PC-9 (cell line): ENCODE results near the gene KAT6B. TPM values are rescaled to one million over a fixed set of nuclear protein-coding genes. Genes with fewer than 3 reads are reported as not detected.
A peak's percentile ranks its signal among the peaks of the same experiment; 100 is the strongest.

Source experiments
- BruUV-seq: library from RNA; stranded (reverse); fragments of 400-500 nt; replicated peaks from 2 replicates; lab custom pipeline; 2021; lab: Mats Ljungman, UMichigan
- CTCF ChIA-PET: fragments of 300-600 bp; sonication (Branson Sonifier 250); formaldehyde crosslinking; loops from one replicate; lab custom pipeline; 2022; ENCODE audit warnings: antibody characterized with exemption; lab: Charles Lee
- POLR2A ChIA-PET: fragments of 300-600 bp; sonication (Branson Sonifier 250); formaldehyde crosslinking; loops from one replicate; lab custom pipeline; 2022; ENCODE audit warnings: antibody characterized with exemption; ENCODE audit not compliant: unreplicated experiment; lab: Charles Lee
- DNase-seq, 2 experiments: peaks; one replicate each; pipeline versions ENCODE4 v3.0.0 to v3.0.0-alpha.2; 2015 to 2022; ENCODE audit warnings: mixed read lengths in 1 of 2
- H2AFZ ChIP-seq: fragments of 200-600 bp; sonication (generic); 2 replicates; pipeline ENCODE4 v1.8.1; 2017; ENCODE audit warnings: antibody characterized with exemption
- H3F3A ChIP-seq: fragments of 200-600 bp; sonication (generic); 2 replicates; pipeline ENCODE4 v1.8.1; 2017; ENCODE audit warnings: antibody characterized with exemption, mild to moderate bottlenecking, low read depth; ENCODE audit not compliant: insufficient read depth
- H3K27ac ChIP-seq: fragments of 200-600 bp; sonication (generic); 2 replicates; pipeline ENCODE4 v1.6.1; 2016; ENCODE audit warnings: mixed run types
- H3K27me3 ChIP-seq: fragments of 200-600 bp; sonication (generic); 2 replicates; pipeline ENCODE4 v1.6.1; 2016; ENCODE audit warnings: low read depth, mixed run types; ENCODE audit not compliant: insufficient read depth
- H3K36me3 ChIP-seq: fragments of 200-600 bp; sonication (generic); 2 replicates; pipeline ENCODE4 v1.6.1; 2016; ENCODE audit warnings: low read depth, mixed run types
- H3K4me1 ChIP-seq: fragments of 200-600 bp; sonication (generic); replicated peaks from 2 replicates; pipeline ENCODE4 v1.6.1; 2016; ENCODE audit warnings: mixed run types; ENCODE audit not compliant: insufficient read depth
- H3K4me2 ChIP-seq: fragments of 200-600 bp; sonication (generic); 2 replicates; pipeline ENCODE4 v1.6.1; 2017; ENCODE audit warnings: mixed run types
- H3K4me3 ChIP-seq: fragments of 200-600 bp; sonication (generic); 2 replicates; pipeline ENCODE4 v1.6.1; 2016; ENCODE audit warnings: mixed run types
- H3K79me2 ChIP-seq: fragments of 200-600 bp; sonication (generic); 2 replicates; pipeline ENCODE4 v1.6.1; 2017; ENCODE audit warnings: low read depth, mixed run types
- H3K9me2 ChIP-seq: fragments of 200-600 bp; sonication (generic); 2 replicates; pipeline ENCODE4 v1.8.1; 2017; ENCODE audit warnings: mild to moderate bottlenecking; ENCODE audit not compliant: insufficient read depth
- H3K9me3 ChIP-seq: fragments of 200-600 bp; sonication (generic); 2 replicates; pipeline ENCODE4 v1.8.1; 2016; ENCODE audit warnings: low read depth; ENCODE audit not compliant: insufficient read depth
- H4K20me1 ChIP-seq: fragments of 200-600 bp; sonication (generic); 2 replicates; pipeline ENCODE4 v1.8.1; 2017; ENCODE audit not compliant: insufficient read depth
- CTCF ChIP-seq: fragments of 200-600 bp; sonication (generic); conservative IDR thresholded peaks from 2 replicates; pipeline ENCODE4 v1.6.1; 2017; ENCODE audit warnings: mixed run types, antibody characterized with exemption, mild to moderate bottlenecking, moderate library complexity
- EZH2 ChIP-seq: fragments of 200-600 bp; sonication (generic); IDR thresholded peaks from 2 replicates; pipeline ENCODE4 v1.8.0; 2017; ENCODE audit warnings: antibody characterized with exemption, low read depth
- intact Hi-C: fragments of 100-400 bp; cut with micrococcal nuclease; formaldehyde crosslinking; loops from one replicate; pipeline ENCODE4 v1.10.0; 2022; ENCODE audit not compliant: unreplicated experiment
- total RNA-seq: library from RNA; stranded (reverse); gene quantifications from 2 replicates; pipeline ENCODE4 v1.2.3, GENCODE V29; 2021

The KAT6B gene
- total RNA-seq, 1 experiment from 2014 or later, result 30.9 TPM

- Histone ChIP-seq H3K27me3 (no peaks in the 10 kb centered on the region), H3K4me1 (peaks cover 21% of the 10 kb centered on the region), H3K36me3 (no peaks in the 10 kb centered on the region), H3K4me3 (no peak overlapping the region), H3K27ac (no peak overlapping the region), H3K79me2 (no peaks in the 10 kb centered on the region), H4K20me1 (no peaks in the 10 kb centered on the region), H3F3A (no peaks in the 10 kb centered on the region), H3K9me2 (no peaks in the 10 kb centered on the region), H3K9me3 (no peaks in the 10 kb centered on the region), H3K4me2 (peak overlapping the region; percentile 26; the same call in 1 of the 2 replicates), H2AFZ (no peak overlapping the region)
- intact Hi-C loops, result no loop called here
- no peak for DNase-seq
- TF ChIP-seq CTCF (no peak), EZH2 (no peak)
- BruUV-seq, result no TSS peak
- ChIA-PET POLR2A (no interaction called here), CTCF (no interaction called here)
Observed at GRCh38 chr10:74969093-74969492, 142.7 kb downstream of the KAT6B start.

- no peaks in the 10 kb centered on the region for H3K79me2 ChIP-seq
- H4K20me1 ChIP-seq, result no peaks in the 10 kb centered on the region
- H3K27me3 ChIP-seq, result no peaks in the 10 kb centered on the region
- H3K4me1 ChIP-seq, result peaks cover 21% of the 10 kb centered on the region
- H3K4me2 ChIP-seq, result no peak overlapping the region
- H3K9me2 ChIP-seq, result no peaks in the 10 kb centered on the region
- H3K9me3 ChIP-seq, result no peaks in the 10 kb centered on the region
- BruUV-seq, result no TSS peak
- no peak for DNase-seq
- no peak overlapping the region for H3K4me3 ChIP-seq
- ChIA-PET POLR2A (no interaction called here), CTCF (no interaction called here)
- no peak overlapping the region for H3K27ac ChIP-seq
- H3F3A ChIP-seq, result no peaks in the 10 kb centered on the region
- intact Hi-C loops, result no loop called here
- no peak for TF ChIP-seq CTCF
- no peak for TF ChIP-seq EZH2
- no peaks in the 10 kb centered on the region for H3K36me3 ChIP-seq
- no peak overlapping the region for H2AFZ ChIP-seq
Observed at GRCh38 chr10:74969530-74969929, 143.1 kb downstream of the KAT6B start.

GRCh38 chr10:74973741-74974392 lies 147.5 kb downstream of the KAT6B start:
- CTCF ChIA-PET, result no interaction called here
- no TSS peak for BruUV-seq

More at GRCh38 chr10:74973741-74974392, 147.5 kb downstream of the KAT6B start:
- Histone ChIP-seq H3K36me3 (0 out of 2 replicates have a peak, but pooled peaks cover 8% of the 10 kb centered on the region), H4K20me1 (no peaks in the 10 kb centered on the region), H3K9me2 (no peaks in the 10 kb centered on the region), H3K9me3 (no peaks in the 10 kb centered on the region), H3K27me3 (no peaks in the 10 kb centered on the region), H3K27ac (no peak overlapping the region), H3K4me1 (peaks cover 5% of the 10 kb centered on the region), H2AFZ (no peak overlapping the region), H3F3A (no peaks in the 10 kb centered on the region), H3K4me3 (no peak overlapping the region), H3K4me2 (no peak overlapping the region), H3K79me2 (no peaks in the 10 kb centered on the region)
- POLR2A ChIA-PET, result no interaction called here
- DNase-seq, result no peak
- TF ChIP-seq EZH2 (no peak), CTCF (no peak)
- intact Hi-C loops, result loop anchor here (2.0 kb wide), 1 partner anchor 15 kb away; no protein-coding TSS in a partner anchor
